Neural cell (in vitro differentiated cells): ENCODE measurements around the gene SHROOM2.
"Not testable (repeated sequence)": the region's sequence is repeated elsewhere in the genome, so short reads cannot be mapped to it uniquely, and the experiment has no call there.

ENCODE experiments used
- EP300 ChIP-seq: fragments of 450-650 bp; conservative IDR thresholded peaks from 2 replicates; pipeline ENCODE4 v1.6.1; 2014; ENCODE audit warnings: antibody characterized with exemption, mild to moderate bottlenecking, moderate library complexity; ENCODE audit not compliant: poor library complexity, severe bottlenecking
- EZH2 ChIP-seq: fragments of 200-600, 300-800 bp; shearing (Covaris generic), sonication (generic); IDR thresholded peaks from 2 replicates; pipeline ENCODE4 v1.6.1; 2014; ENCODE audit warnings: antibody characterized with exemption, low read length, borderline replicate concordance, mild to moderate bottlenecking; ENCODE audit not compliant: insufficient read depth, poor library complexity, severe bottlenecking
- MXI1 ChIP-seq: fragments of 450-650 bp; conservative IDR thresholded peaks from 2 replicates; pipeline ENCODE4 v1.6.1; 2014; ENCODE audit warnings: antibody characterized with exemption, mild to moderate bottlenecking; ENCODE audit not compliant: poor library complexity, severe bottlenecking
- POLR2AphosphoS5 ChIP-seq: IDR thresholded peaks from 2 replicates; pipeline ENCODE4 v1.6.1; 2012
- RAD21 ChIP-seq: fragments of 450-650 bp; conservative IDR thresholded peaks from 2 replicates; pipeline ENCODE4 v1.6.1; 2014; ENCODE audit warnings: antibody characterized with exemption, mild to moderate bottlenecking, moderate library complexity
- REST ChIP-seq: IDR thresholded peaks from 2 replicates; pipeline ENCODE4 v1.6.1; 2012; ENCODE audit warnings: borderline replicate concordance
- TF ChIP-seq, protein P1 (sequence below): fragments of 450-650 bp; IDR thresholded peaks from 2 replicates; pipeline ENCODE4 v1.5.1; 2014; ENCODE audit warnings: antibody characterized with exemption, mild to moderate bottlenecking, moderate library complexity; ENCODE audit not compliant: poor library complexity, severe bottlenecking

DNA sequence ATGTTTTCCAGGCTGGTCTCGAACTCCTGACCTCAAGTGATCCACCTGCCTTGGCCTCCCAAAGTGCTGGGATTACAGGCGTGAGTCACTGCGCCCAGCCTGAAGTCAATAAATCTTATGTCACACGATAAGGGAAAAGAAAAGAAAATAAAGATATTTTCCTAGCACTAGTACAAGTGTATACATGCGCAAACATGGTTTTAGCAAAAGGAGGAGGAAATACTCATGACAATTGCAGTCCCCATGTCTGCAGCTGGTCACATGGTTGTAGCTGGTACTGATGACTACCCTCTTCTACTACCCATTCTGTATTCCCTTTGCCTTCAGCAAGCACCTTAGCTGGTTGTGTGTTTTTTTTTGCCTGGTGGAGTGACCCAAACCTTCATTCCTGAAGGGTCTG is 23.6 kb downstream of the SHROOM2 start:
- not testable (repeated sequence) for TF ChIP-seq EZH2, EP300, RAD21, POLR2AphosphoS5, MXI1, REST
- TF ChIP-seq, protein P1, sequence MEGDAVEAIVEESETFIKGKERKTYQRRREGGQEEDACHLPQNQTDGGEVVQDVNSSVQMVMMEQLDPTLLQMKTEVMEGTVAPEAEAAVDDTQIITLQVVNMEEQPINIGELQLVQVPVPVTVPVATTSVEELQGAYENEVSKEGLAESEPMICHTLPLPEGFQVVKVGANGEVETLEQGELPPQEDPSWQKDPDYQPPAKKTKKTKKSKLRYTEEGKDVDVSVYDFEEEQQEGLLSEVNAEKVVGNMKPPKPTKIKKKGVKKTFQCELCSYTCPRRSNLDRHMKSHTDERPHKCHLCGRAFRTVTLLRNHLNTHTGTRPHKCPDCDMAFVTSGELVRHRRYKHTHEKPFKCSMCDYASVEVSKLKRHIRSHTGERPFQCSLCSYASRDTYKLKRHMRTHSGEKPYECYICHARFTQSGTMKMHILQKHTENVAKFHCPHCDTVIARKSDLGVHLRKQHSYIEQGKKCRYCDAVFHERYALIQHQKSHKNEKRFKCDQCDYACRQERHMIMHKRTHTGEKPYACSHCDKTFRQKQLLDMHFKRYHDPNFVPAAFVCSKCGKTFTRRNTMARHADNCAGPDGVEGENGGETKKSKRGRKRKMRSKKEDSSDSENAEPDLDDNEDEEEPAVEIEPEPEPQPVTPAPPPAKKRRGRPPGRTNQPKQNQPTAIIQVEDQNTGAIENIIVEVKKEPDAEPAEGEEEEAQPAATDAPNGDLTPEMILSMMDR, result not testable (repeated sequence)
